Measurements from ENCODE around the gene NAV2.
A peak's percentile ranks its signal among the peaks of the same experiment; 100 is the strongest.

NAV2 gene

DNA sequence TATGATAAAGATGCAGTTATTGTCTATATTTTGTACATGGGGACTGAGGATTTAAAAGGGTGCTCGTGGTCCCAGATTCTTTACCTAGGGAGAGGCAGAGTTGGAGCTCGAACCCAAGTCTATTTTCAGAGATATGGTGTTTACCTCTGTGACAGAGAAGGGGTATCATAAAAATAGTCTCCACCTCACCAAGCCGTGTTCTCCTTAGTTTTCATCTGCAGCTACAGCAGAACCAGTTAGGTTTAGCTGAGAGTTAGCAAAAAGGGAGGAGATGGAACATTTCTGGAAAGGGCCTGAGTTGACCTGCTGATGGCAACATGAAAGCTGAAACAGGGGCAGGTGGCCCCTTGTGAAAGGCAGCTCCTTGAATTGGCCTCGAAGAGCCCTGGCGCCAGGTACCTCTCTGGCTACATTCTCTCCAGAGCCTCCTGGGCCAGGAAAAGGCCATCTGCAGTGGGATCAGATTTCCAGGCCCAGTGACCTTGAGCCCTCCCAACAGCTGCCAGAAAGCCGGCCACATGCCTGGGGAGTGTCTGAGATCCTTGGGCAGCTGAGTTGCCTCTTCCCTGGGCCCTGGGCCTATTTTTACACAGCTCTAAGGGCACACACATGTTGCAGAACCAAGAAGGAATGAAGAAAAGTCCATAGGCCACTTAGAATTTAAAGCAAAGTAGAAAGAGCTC lies 136.6 kb downstream of the NAV2 start:
- ATAC-seq, result peak; percentile 25; the same call in 2 of the 3 replicates
- TF ChIP-seq BACH2 (CRISPR knock-in tag; IDR thresholded peaks at IDR 0.05; ENCODE audit: borderline replicate concordance), result no peak
- no peak for TF ChIP-seq ARNTL (CRISPR knock-in tag; IDR thresholded peaks at IDR 0.05; ENCODE audit: borderline replicate concordance, low read depth)

DNA sequence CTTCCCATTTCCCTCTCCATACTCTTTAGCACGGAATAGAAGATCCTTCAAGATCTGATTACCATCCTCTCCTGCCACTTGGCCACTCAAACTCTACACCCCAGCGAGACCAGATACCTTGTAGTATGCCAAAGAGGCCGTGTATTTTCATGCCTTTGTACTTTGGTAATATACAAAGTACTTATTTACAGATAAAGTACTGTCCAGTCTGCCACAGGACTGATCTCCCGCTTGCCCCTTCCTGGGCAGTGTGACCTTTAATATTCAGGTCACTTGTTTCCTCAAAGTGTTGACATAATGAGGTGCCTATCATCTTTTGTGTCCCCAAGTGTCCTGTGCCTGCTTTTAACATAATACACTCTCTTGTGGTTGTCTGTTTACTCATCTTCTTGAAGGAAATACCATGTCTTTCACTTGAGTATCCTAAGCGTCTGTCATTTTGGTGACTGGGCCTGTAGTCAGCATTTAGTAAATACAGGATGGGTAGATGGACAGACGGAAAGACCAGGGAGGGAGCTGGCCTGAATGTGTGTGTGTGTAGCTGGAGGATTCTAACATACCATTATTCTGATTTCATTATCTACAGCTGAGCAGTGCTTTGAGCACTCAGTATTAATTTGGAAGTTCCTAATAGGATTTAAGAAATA lies 137.4 kb downstream of the NAV2 start:
- TF ChIP-seq, protein P1, sequence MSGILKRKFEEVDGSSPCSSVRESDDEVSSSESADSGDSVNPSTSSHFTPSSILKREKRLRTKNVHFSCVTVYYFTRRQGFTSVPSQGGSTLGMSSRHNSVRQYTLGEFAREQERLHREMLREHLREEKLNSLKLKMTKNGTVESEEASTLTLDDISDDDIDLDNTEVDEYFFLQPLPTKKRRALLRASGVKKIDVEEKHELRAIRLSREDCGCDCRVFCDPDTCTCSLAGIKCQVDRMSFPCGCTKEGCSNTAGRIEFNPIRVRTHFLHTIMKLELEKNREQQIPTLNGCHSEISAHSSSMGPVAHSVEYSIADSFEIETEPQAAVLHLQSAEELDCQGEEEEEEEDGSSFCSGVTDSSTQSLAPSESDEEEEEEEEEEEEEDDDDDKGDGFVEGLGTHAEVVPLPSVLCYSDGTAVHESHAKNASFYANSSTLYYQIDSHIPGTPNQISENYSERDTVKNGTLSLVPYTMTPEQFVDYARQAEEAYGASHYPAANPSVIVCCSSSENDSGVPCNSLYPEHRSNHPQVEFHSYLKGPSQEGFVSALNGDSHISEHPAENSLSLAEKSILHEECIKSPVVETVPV (CRISPR knock-in tag; IDR thresholded peaks at IDR 0.05), result no peak
- no peak for TF ChIP-seq ZC3H10 (CRISPR knock-in tag; IDR thresholded peaks at IDR 0.05)
- TF ChIP-seq ESRRG (CRISPR knock-in tag; IDR thresholded peaks at IDR 0.05), result no peak

DNA sequence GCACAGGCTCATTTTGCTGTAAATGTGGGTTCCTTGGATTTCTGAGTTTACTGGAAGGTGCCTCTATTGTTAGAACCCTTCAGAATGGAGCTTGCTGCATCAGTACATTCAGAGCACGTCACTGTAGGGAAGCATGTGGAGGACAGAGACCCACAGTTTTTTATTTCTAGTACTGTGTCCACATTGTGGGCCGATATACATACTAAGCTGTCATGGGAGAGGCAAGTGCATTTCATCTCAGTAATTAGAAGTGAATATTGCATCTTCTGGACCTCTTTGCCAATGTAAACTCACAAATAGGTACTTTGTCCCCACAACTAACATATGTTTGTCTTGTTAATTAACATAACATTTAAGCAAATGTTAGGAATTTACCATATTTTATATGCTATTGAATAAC lies 139.7 kb downstream of the NAV2 start:
- no peak for ATAC-seq
- TF ChIP-seq OSR1 (CRISPR knock-in tag; IDR thresholded peaks at IDR 0.05), result no peak
- TF ChIP-seq TOX (CRISPR knock-in tag; IDR thresholded peaks at IDR 0.05; ENCODE audit: borderline replicate concordance), result no peak
- TF ChIP-seq, protein P1 (CRISPR knock-in tag; IDR thresholded peaks at IDR 0.05), result no peak
- no peak for TF ChIP-seq ZNF565 (CRISPR knock-in tag; conservative IDR thresholded peaks at IDR 0.05; ENCODE audit: low read depth)
- no peak for TF ChIP-seq ZC3H10 (CRISPR knock-in tag; IDR thresholded peaks at IDR 0.05)
- TF ChIP-seq, protein P2, sequence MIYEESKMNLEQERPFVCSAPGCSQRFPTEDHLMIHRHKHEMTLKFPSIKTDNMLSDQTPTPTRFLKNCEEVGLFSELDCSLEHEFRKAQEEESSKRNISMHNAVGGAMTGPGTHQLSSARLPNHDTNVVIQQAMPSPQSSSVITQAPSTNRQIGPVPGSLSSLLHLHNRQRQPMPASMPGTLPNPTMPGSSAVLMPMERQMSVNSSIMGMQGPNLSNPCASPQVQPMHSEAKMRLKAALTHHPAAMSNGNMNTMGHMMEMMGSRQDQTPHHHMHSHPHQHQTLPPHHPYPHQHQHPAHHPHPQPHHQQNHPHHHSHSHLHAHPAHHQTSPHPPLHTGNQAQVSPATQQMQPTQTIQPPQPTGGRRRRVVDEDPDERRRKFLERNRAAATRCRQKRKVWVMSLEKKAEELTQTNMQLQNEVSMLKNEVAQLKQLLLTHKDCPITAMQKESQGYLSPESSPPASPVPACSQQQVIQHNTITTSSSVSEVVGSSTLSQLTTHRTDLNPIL (CRISPR knock-in tag; IDR thresholded peaks at IDR 0.05; ENCODE audit: low read depth), result no peak
- no peak for TF ChIP-seq ZNF70 (CRISPR knock-in tag; IDR thresholded peaks at IDR 0.05)
- TF ChIP-seq PPARA (CRISPR knock-in tag; IDR thresholded peaks at IDR 0.05; ENCODE audit: borderline replicate concordance), result no peak
- TF ChIP-seq SNAI2 (CRISPR knock-in tag; IDR thresholded peaks at IDR 0.05), result no peak
- TF ChIP-seq RARB (CRISPR knock-in tag; IDR thresholded peaks at IDR 0.05), result no peak
- no peak for TF ChIP-seq ZFP3 (CRISPR knock-in tag; IDR thresholded peaks at IDR 0.05)
- TF ChIP-seq ISL1 (CRISPR knock-in tag; IDR thresholded peaks at IDR 0.05), result no peak
- TF ChIP-seq GLIS3 (CRISPR knock-in tag; IDR thresholded peaks at IDR 0.05), result no peak
- TF ChIP-seq BACH2 (CRISPR knock-in tag; IDR thresholded peaks at IDR 0.05; ENCODE audit: borderline replicate concordance), result no peak
- TF ChIP-seq ZNF8 (CRISPR knock-in tag; IDR thresholded peaks at IDR 0.05), result no peak
- TF ChIP-seq TCF4 (CRISPR knock-in tag; IDR thresholded peaks at IDR 0.05; ENCODE audit: borderline replicate concordance), result no peak

More for the DNA sequence above, 137.4 kb downstream of the NAV2 start:
- ATAC-seq, result no peak

DNA sequence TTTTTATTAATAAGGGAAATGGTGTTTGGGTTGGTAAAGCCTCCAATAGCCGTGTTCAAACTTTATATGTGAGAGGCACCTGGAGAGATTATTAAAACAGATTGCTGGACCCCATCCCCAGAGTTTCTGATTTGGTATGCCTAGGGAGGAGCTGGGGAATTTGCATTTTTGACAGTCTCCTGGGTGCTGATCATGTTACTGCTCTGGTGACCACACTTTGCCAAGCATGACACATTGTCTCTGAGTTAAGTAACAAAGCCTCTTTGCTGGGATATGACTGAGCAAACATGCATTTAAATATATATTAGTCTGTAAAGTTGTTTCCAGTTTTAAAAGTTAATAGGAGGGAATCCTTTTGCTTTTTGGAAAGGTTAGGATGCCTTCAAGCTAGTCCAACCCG lies 140.4 kb downstream of the NAV2 start:
- no peak for ATAC-seq
- no peak for TF ChIP-seq GLIS3 (CRISPR knock-in tag; IDR thresholded peaks at IDR 0.05)
- no peak for TF ChIP-seq ZFP3 (CRISPR knock-in tag; IDR thresholded peaks at IDR 0.05)
- no peak for TF ChIP-seq OSR1 (CRISPR knock-in tag; IDR thresholded peaks at IDR 0.05)
- no peak for TF ChIP-seq ZFP30 (CRISPR knock-in tag; IDR thresholded peaks at IDR 0.05)
- TF ChIP-seq ESRRG (CRISPR knock-in tag; IDR thresholded peaks at IDR 0.05), result no peak
- TF ChIP-seq ZNF8 (CRISPR knock-in tag; IDR thresholded peaks at IDR 0.05), result no peak
- TF ChIP-seq ZNF565 (CRISPR knock-in tag; conservative IDR thresholded peaks at IDR 0.05; ENCODE audit: low read depth), result no peak
- no peak for TF ChIP-seq CSDC2 (CRISPR knock-in tag; IDR thresholded peaks at IDR 0.05)
- TF ChIP-seq, protein P3, sequence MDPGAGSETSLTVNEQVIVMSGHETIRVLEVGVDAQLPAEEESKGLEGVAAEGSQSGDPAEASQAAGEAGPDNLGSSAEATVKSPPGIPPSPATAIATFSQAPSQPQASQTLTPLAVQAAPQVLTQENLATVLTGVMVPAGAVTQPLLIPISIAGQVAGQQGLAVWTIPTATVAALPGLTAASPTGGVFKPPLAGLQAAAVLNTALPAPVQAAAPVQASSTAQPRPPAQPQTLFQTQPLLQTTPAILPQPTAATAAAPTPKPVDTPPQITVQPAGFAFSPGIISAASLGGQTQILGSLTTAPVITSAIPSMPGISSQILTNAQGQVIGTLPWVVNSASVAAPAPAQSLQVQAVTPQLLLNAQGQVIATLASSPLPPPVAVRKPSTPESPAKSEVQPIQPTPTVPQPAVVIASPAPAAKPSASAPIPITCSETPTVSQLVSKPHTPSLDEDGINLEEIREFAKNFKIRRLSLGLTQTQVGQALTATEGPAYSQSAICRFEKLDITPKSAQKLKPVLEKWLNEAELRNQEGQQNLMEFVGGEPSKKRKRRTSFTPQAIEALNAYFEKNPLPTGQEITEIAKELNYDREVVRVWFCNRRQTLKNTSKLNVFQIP (CRISPR knock-in tag; IDR thresholded peaks at IDR 0.05; ENCODE audit: borderline replicate concordance, low read depth), result no peak
- no peak for TF ChIP-seq RARB (CRISPR knock-in tag; IDR thresholded peaks at IDR 0.05)
- TF ChIP-seq SNAI2 (CRISPR knock-in tag; IDR thresholded peaks at IDR 0.05), result no peak
- no peak for TF ChIP-seq PPARA (CRISPR knock-in tag; IDR thresholded peaks at IDR 0.05; ENCODE audit: borderline replicate concordance)
- TF ChIP-seq, protein P1 (CRISPR knock-in tag; IDR thresholded peaks at IDR 0.05), result no peak
- no peak for TF ChIP-seq BACH2 (CRISPR knock-in tag; IDR thresholded peaks at IDR 0.05; ENCODE audit: borderline replicate concordance)
- no peak for TF ChIP-seq ARNTL (CRISPR knock-in tag; IDR thresholded peaks at IDR 0.05; ENCODE audit: borderline replicate concordance, low read depth)
- TF ChIP-seq, protein P2 (CRISPR knock-in tag; IDR thresholded peaks at IDR 0.05; ENCODE audit: low read depth), result no peak

Data from SK-N-SH treated with all-trans-retinoic acid at 6 μM for 48 hours (cell line).